IPS-18c (cell line): ENCODE data around the gene CSRNP2.

Source experiments
- H3K4me3 ChIP-seq: 2 replicates; pipeline ENCODE4 v1.7.0; 2013; ENCODE audit warnings: low read depth, mild to moderate bottlenecking, low read length, moderate library complexity; ENCODE audit not compliant: insufficient read depth
- H3K9me3 ChIP-seq: one replicate; pipeline ENCODE4 v1.6.1; 2013; ENCODE audit warnings: mild to moderate bottlenecking, low read length, moderate library complexity; ENCODE audit not compliant: control insufficient read depth, insufficient read depth

CSRNP2 gene

GRCh38 chr12:51049525-51049924 lies 33.9 kb downstream of the CSRNP2 start:
- no peaks in the 10 kb centered on the region for H3K9me3 ChIP-seq
- H3K4me3 ChIP-seq, result no peak overlapping the region

DNA sequence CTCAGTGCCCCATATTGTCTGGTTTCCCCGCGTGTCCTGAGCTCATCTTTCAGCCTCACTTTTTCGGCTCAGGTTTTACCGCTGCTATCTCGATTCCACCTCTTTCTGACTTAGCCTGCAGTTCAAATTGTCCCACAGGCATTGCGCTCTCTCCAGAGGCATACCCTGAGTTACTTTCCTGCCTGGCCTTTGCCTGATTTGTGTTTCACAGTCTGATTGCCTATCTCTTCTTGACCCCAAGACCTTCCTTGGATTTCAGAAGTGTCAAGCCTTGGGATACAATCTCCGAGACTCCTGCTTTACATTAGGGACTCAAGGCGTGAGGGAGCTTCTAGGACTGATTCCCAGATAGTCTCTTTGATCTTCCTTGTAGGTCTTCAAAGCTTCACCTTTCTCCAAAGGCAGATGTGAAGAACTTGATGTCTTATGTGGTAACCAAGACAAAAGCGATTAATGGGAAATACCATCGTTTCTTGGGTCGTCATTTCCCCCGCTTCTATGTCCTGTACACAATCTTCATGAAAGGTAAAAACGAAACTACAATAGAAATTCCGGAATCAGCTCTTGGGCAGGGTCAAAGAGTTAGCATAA lies 34.6 kb downstream of the CSRNP2 start:
- Histone ChIP-seq H3K9me3 (no peaks in the 10 kb centered on the region), H3K4me3 (peak overlapping the region; percentile 93)

- peak within 1 kb of the TSS; percentile 93 for H3K4me3 ChIP-seq
- H3K9me3 ChIP-seq, result no peaks in the 10 kb centered on the region
Observed at GRCh38 chr12:51047655-51048540, 35.5 kb downstream of the CSRNP2 start, which contains the start of gene LETMD1. Gene LETMD1 (plus strand): TSS chr12:51048327. CDS start chr12:51048357, 30 bp downstream.

DNA sequence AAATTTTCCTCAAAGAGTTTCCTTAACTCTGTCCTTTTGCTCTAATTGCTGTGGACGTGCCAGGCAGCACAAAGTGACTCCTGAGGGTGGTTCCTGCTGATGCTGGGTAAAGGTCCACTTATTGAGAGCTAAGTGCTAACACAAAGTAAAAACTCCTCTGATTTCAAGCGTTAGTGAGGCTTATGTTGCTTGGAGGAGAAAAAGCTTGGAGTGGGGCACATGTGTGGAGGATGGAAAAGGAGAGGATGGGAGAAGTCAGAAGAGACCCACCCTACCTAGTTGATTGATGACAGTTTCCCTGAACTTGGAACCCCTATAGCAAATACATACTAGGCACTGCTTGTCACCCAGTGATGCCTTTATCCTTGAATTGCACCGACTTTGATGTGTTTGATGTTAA lies 47.1 kb downstream of the CSRNP2 start:
- Histone ChIP-seq H3K4me3 (no peak overlapping the region), H3K9me3 (no peaks in the 10 kb centered on the region)

GRCh38 chr12:51033457-51034089 lies 49.8 kb downstream of the CSRNP2 start:
- Histone ChIP-seq H3K4me3 (no peak overlapping the region), H3K9me3 (no peaks in the 10 kb centered on the region)

GRCh38 chr12:51033048-51033447 lies 50.3 kb downstream of the CSRNP2 start:
- no peaks in the 10 kb centered on the region for H3K9me3 ChIP-seq
- no peak overlapping the region for H3K4me3 ChIP-seq

GRCh38 chr12:51028813-51029150 lies 54.6 kb downstream of the CSRNP2 start:
- Histone ChIP-seq H3K9me3 (no peaks in the 10 kb centered on the region), H3K4me3 (no peak overlapping the region)

GRCh38 chr12:51028126-51028812 lies 55.1 kb downstream of the CSRNP2 start:
- Histone ChIP-seq H3K9me3 (no peaks in the 10 kb centered on the region), H3K4me3 (no peak overlapping the region)

DNA sequence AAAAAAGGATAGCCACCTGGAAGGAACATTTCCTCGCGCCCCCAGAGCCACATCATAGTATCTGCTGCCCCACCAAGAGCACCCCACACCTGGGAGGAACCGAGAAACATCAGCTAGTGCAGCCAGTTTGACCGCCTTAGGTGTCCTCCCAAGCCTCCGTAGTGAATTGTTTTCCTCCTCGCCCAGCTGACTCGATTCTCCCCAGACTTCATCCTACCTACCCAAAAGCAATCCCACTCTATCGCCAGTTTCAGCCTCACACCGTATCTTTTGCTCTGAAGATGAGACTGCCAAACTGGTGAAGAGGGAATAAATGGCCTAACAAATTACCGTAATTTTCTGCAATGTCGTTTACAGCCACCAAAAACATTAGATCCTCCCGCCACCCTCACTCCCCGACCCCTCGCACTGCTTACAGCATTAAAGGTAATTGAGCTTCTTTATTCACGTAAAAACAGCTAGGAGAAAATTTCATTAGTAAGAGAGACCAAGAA lies 56.0 kb downstream of the CSRNP2 start:
- Histone ChIP-seq H3K4me3 (no peak overlapping the region), H3K9me3 (no peaks in the 10 kb centered on the region)

- peak within 1 kb of the TSS; percentile 83 for H3K4me3 ChIP-seq
- no peaks in the 10 kb centered on the region for H3K9me3 ChIP-seq
Observed at GRCh38 chr12:51025836-51026638, 57.4 kb downstream of the CSRNP2 start, which contains the start of gene SLC11A2. Gene SLC11A2 (minus strand): TSS chr12:51026384. CDS start chr12:51010728, 15,656 bp downstream.

DNA sequence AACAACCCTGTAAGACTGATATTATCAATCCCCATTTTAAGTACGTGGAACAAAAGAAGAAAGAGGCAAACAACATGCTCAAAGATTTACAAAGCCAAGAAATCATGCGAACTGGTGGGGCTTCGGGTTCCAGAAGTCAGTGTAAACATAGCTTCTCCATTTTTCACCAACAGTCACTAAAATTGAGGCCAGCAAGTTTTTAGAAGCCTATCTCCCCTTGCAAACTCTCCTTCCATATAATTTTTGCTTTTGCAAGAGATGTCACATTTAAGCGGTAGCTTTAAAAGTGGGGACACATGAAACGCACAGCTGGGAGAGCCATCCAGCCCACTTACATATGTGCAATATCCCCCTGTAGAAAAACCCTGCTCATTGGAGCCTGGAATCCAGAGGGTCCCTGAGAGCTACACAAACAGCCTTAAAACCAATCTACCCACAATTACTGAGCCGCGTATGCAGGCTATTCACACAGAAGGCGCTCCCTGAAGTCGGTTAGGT lies 58.0 kb downstream of the CSRNP2 start:
- Histone ChIP-seq H3K4me3 (peak overlapping the region; percentile 83), H3K9me3 (no peaks in the 10 kb centered on the region)

GRCh38 chr12:51023625-51024382 lies 59.6 kb downstream of the CSRNP2 start:
- Histone ChIP-seq H3K9me3 (no peaks in the 10 kb centered on the region), H3K4me3 (no peak overlapping the region; the same call in 1 of the 2 replicates)

DNA sequence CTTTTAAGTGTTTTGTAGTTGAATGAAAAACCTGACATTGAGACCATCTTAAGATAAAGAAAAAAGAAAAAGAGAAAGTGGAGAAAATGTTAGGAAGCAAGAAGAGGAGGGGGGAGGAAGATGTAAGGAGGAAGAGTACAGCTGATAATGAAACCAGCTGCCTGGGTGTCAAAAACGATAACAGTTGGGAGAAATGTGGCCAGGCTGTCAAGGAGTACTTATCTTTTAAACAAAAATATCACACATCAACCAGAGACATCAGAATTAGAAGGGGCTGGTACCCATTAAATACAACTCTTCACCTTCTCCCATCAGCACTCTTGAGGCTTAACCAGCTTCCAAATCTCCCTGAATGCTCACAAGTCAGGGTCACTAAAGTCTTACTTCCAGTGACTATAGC lies 61.7 kb downstream of the CSRNP2 start:
- Histone ChIP-seq H3K9me3 (no peaks in the 10 kb centered on the region), H3K4me3 (no peak overlapping the region)

DNA sequence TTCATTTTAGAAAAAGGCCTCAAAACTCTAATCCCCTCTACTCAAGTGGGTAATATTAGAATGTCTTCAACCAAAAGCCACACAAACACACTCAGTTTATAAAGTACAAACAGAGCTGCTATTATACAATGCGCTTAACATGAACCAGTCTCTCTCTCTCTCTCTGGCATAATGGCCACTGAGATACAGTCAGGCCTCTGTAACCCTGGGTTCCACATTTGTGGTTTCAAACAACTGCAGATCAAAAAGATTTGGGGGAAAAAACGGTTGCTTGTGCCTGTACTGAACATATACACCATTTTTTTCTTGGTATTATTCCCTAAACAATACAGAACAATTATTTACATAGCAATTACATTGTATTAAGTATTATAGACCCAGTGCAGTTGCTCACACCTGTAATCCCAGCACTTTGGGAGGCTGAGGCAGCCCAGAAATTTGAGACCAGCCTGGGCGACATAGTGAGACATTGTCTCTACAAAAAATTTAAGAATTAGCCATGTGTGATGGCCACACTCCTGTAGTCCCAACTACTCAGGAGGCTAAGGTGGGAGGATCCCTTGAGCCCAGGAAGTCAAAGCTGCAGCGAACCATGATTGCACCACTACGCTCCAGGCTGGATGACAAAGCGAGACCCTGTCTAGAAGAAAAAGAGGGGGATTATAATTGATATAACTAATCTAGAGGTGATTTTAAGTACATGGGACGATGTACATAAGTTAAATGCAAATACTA lies 62.8 kb downstream of the CSRNP2 start:
- no peaks in the 10 kb centered on the region for H3K9me3 ChIP-seq
- no peak overlapping the region for H3K4me3 ChIP-seq

DNA sequence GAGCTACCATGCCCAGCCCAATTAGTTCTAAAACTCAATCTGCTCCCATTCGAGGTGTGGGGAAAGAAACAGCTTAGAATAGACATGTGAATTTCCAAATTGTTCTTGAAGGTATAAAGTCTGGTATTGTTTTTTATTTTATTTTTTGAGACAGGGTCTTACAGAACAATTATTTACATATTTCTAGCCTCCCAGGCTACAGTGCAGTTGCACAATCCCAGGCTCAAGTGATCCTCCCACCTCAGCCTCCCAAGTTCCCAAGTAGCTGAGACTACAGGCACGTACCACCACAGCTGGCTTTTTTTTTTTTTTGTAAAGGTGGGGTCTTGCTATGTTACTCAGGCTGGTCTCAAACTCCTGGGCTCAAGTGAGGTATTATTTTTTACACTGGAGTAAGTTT lies 63.5 kb downstream of the CSRNP2 start:
- no peak overlapping the region for H3K4me3 ChIP-seq
- H3K9me3 ChIP-seq, result no peaks in the 10 kb centered on the region
